Vagina (tissue), 2 donors: ENCODE results near the gene DENND2D.

ENCODE experiments used
- CTCF ChIP-seq, 3 experiments: fragments of 450-650 bp in 2 of 3; fragments of 200-600 bp in 1 of 3; sonication (generic) in 1 of 3; IDR thresholded peaks; one replicate each; pipeline ENCODE4 v1.5.1; 2017 to 2019; ENCODE audit warnings: antibody characterized with exemption in 3 of 3, mild to moderate bottlenecking in 2 of 3, moderate library complexity in 2 of 3
- POLR2A ChIP-seq, 2 donors: fragments of 450-650 bp; IDR thresholded peaks; one replicate each; pipeline ENCODE4 v1.6.1; 2017; ENCODE audit warnings: antibody characterized with exemption in 2 of 2, mild to moderate bottlenecking in 2 of 2, moderate library complexity in 2 of 2
- POLR2AphosphoS5 ChIP-seq, 2 donors: sonication (generic); formaldehyde crosslinking; IDR thresholded peaks; one replicate each; pipeline ENCODE4 v1.9.0; 2017; ENCODE audit warnings: antibody characterized with exemption in 2 of 2, mild to moderate bottlenecking in 2 of 2, low read depth in 1 of 2; ENCODE audit not compliant: insufficient read depth in 1 of 2

GRCh38 chr1:111219557-111220286 lies 19.3 kb upstream of the DENND2D start:
- no peak for TF ChIP-seq POLR2A (IDR thresholded peaks at IDR 0.05)
- TF ChIP-seq CTCF (IDR thresholded peaks at IDR 0.05): no peak
- no peak for TF ChIP-seq POLR2AphosphoS5 (IDR thresholded peaks at IDR 0.05; ENCODE audit: insufficient read depth in 1 of 2, low read depth in 1 of 2)
